ENCODE data around the gene SLITRK4.

- no peak for TF ChIP-seq POLR2AphosphoS5 (IDR thresholded peaks at IDR 0.05; ENCODE audit: low read depth, low read length)
- no peak for TF ChIP-seq POLR2A (IDR thresholded peaks at IDR 0.05; ENCODE audit: low read depth, low read length)
Observed at GRCh38 chrX:143669395-143669794, 33.5 kb upstream of the SLITRK4 start.

All from GM12892 (cell line).